HG03457 (cell line): ENCODE data around the gene SDC1.
"Not testable (repeated sequence)": the region's sequence is repeated elsewhere in the genome, so short reads cannot be mapped to it uniquely, and the experiment has no call there.

ENCODE experiments used
- ATAC-seq: cut with Tn5 transposase; IDR thresholded peaks from one replicate; pipeline ENCODE4 v1.9.1; 2021; ENCODE audit warnings: moderate number of reproducible peaks; ENCODE audit not compliant: unreplicated experiment

The SDC1 gene

GRCh38 chr2:20198796-20199632 is 25.9 kb downstream of the SDC1 start:
- ATAC-seq: no peak

- no peak for ATAC-seq
Observed at GRCh38 chr2:20198001-20198400, 26.9 kb downstream of the SDC1 start.

- no peak for ATAC-seq
Observed at GRCh38 chr2:20197192-20197591, 27.7 kb downstream of the SDC1 start.

GRCh38 chr2:20196657-20197161 is 28.2 kb downstream of the SDC1 start:
- no peak for ATAC-seq

GRCh38 chr2:20196053-20196656 is 28.8 kb downstream of the SDC1 start:
- ATAC-seq: no peak

GRCh38 chr2:20195431-20196033 is 29.4 kb downstream of the SDC1 start:
- ATAC-seq: no peak

- ATAC-seq: not testable (repeated sequence)
Observed at GRCh38 chr2:20195016-20195411, 29.9 kb downstream of the SDC1 start.

GRCh38 chr2:20194097-20195015 is 30.6 kb downstream of the SDC1 start:
- no peak for ATAC-seq

GRCh38 chr2:20193185-20193584 is 31.7 kb downstream of the SDC1 start:
- no peak for ATAC-seq

- no peak for ATAC-seq
Observed at GRCh38 chr2:20192781-20193180, 32.1 kb downstream of the SDC1 start.

- no peak for ATAC-seq
Observed at GRCh38 chr2:20191714-20192569, 33.0 kb downstream of the SDC1 start.

- ATAC-seq: no peak
Observed at GRCh38 chr2:20190876-20191713, 33.8 kb downstream of the SDC1 start.

GRCh38 chr2:20190170-20190569 is 34.8 kb downstream of the SDC1 start:
- ATAC-seq: no peak

- ATAC-seq: no peak
Observed at GRCh38 chr2:20189299-20189931, 35.5 kb downstream of the SDC1 start.

- ATAC-seq: no peak
Observed at GRCh38 chr2:20188851-20189250, 36.1 kb downstream of the SDC1 start.

- ATAC-seq: no peak
Observed at GRCh38 chr2:20188201-20188600, 36.7 kb downstream of the SDC1 start.

GRCh38 chr2:20187331-20187730 is 37.6 kb downstream of the SDC1 start:
- no peak for ATAC-seq

- no peak for ATAC-seq
Observed at GRCh38 chr2:20186855-20187187, 38.1 kb downstream of the SDC1 start.
